Nephron (organoid): ENCODE measurements around the gene SMIM10L1.

Source experiments
- H3K27ac Mint-ChIP-seq, 3 experiments: 2 replicates each; pipeline ENCODE4 v1.8.0; 2020; ENCODE audit warnings: mixed read lengths in 3 of 3, mild to moderate bottlenecking in 2 of 3, moderate library complexity in 1 of 3
- H3K27me3 Mint-ChIP-seq: 2 replicates; pipeline ENCODE4 v1.8.0; 2021; ENCODE audit warnings: low read depth, mild to moderate bottlenecking, moderate library complexity, mixed read lengths
- H3K36me3 Mint-ChIP-seq: 2 replicates; pipeline ENCODE4 v1.8.0; 2020; ENCODE audit warnings: low read depth, mixed read lengths
- H3K4me1 Mint-ChIP-seq: 2 replicates; pipeline ENCODE4 v1.8.0; 2020; ENCODE audit warnings: mixed read lengths
- H3K4me3 Mint-ChIP-seq, 3 experiments: 2 replicates each; pipeline ENCODE4 v1.8.0; 2020; ENCODE audit warnings: mild to moderate bottlenecking in 3 of 3, mixed read lengths in 3 of 3, moderate library complexity in 2 of 3
- H3K9me3 Mint-ChIP-seq: 2 replicates; pipeline ENCODE4 v1.8.0; 2020; ENCODE audit warnings: mixed read lengths
- TF ChIP-seq, protein P1 (sequence below), 3 experiments: fragments of 200-600 bp; sonication (generic); IDR thresholded peaks; one replicate each; pipeline ENCODE4 v1.5.0; 2021; ENCODE audit warnings: antibody characterized with exemption in 3 of 3; ENCODE audit not compliant: unreplicated experiment in 3 of 3

The SMIM10L1 gene

DNA sequence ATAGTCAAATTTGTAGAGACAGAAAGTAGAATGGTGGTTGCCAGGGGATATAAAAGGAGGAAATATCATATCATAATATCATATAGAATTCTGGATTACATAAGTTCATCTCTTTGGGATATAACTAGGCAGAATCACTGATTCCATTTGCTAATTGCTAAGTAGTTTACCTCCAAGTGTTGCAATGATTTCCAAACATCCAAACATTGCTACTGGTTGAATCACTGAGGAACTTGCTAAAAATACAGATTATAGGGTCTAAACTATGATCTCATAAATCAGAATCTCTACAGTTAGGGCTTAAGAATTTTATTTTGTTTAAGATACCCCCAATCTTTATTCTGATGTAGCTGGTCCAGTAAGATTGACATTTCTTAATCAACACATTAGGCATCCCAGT, 31.8 kb downstream of the SMIM10L1 start:
- H3K27me3 Mint-ChIP-seq = no peaks in the 10 kb centered on the region
- no peak overlapping the region for H3K4me3 Mint-ChIP-seq
- H3K36me3 Mint-ChIP-seq = no peaks in the 10 kb centered on the region
- TF ChIP-seq, protein P1, sequence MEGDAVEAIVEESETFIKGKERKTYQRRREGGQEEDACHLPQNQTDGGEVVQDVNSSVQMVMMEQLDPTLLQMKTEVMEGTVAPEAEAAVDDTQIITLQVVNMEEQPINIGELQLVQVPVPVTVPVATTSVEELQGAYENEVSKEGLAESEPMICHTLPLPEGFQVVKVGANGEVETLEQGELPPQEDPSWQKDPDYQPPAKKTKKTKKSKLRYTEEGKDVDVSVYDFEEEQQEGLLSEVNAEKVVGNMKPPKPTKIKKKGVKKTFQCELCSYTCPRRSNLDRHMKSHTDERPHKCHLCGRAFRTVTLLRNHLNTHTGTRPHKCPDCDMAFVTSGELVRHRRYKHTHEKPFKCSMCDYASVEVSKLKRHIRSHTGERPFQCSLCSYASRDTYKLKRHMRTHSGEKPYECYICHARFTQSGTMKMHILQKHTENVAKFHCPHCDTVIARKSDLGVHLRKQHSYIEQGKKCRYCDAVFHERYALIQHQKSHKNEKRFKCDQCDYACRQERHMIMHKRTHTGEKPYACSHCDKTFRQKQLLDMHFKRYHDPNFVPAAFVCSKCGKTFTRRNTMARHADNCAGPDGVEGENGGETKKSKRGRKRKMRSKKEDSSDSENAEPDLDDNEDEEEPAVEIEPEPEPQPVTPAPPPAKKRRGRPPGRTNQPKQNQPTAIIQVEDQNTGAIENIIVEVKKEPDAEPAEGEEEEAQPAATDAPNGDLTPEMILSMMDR (IDR thresholded peaks at IDR 0.05; ENCODE audit: unreplicated experiment in 3 of 3) = no peak
- no peaks in the 10 kb centered on the region for H3K4me1 Mint-ChIP-seq
- no peak overlapping the region for H3K27ac Mint-ChIP-seq
- H3K9me3 Mint-ChIP-seq = peaks cover 4% of the 10 kb centered on the region

DNA sequence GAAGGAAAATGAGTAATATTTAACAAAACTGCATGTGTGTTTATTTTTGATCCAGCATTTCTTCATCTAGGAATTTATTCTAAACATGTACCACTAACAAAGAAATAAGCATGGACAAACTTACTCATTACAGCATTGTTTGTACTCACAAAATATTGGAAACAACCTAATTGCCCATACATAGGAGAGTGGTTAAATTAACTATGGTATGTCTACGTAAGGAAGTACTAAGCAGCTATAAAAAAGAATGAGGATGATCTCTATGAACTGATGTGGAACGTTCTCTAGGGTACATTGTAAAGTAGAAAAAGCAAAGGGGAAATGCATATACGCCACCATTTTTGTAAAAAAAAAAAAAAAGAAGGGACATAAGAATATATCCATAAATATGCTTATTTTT, 33.2 kb downstream of the SMIM10L1 start:
- no peaks in the 10 kb centered on the region for H3K36me3 Mint-ChIP-seq
- H3K27me3 Mint-ChIP-seq = no peaks in the 10 kb centered on the region
- no peak overlapping the region for H3K4me3 Mint-ChIP-seq
- TF ChIP-seq, protein P1 (IDR thresholded peaks at IDR 0.05; ENCODE audit: unreplicated experiment in 3 of 3) = no peak
- no peak overlapping the region for H3K27ac Mint-ChIP-seq
- no peaks in the 10 kb centered on the region for H3K4me1 Mint-ChIP-seq
- H3K9me3 Mint-ChIP-seq = peaks cover 4% of the 10 kb centered on the region

- Mint-ChIP-seq H3K4me3 (no peak overlapping the region), H3K27ac (no peak overlapping the region), H3K4me1 (no peaks in the 10 kb centered on the region), H3K36me3 (no peaks in the 10 kb centered on the region), H3K27me3 (no peaks in the 10 kb centered on the region), H3K9me3 (peaks cover 10% of the 10 kb centered on the region)
- TF ChIP-seq, protein P1 (IDR thresholded peaks at IDR 0.05; ENCODE audit: unreplicated experiment in 3 of 3) = no peak
Observed at GRCh38 chr12:11209113-11209512, 38.1 kb downstream of the SMIM10L1 start.
